ENCODE results near the gene STRA6.

The STRA6 gene

GRCh38 chr15:74226761-74227540 lies 24.4 kb upstream of the STRA6 start:
- DNase-seq = no peak

- DNase-seq = no peak
Measured at GRCh38 chr15:74225928-74226327, 23.3 kb upstream of the STRA6 start.

- no peak for DNase-seq
Measured at GRCh38 chr15:74222240-74223119, 19.9 kb upstream of the STRA6 start.

GRCh38 chr15:74221399-74222239 lies 19.0 kb upstream of the STRA6 start:
- no peak for DNase-seq

- DNase-seq = no peak
Measured at GRCh38 chr15:74220475-74221248, 18.1 kb upstream of the STRA6 start.

GRCh38 chr15:74217907-74218885 lies 15.6 kb upstream of the STRA6 start:
- no peak for DNase-seq

GRCh38 chr15:74216949-74217348 lies 14.4 kb upstream of the STRA6 start:
- DNase-seq = no peak

- DNase-seq = no peak
Measured at GRCh38 chr15:74215958-74216357, 13.4 kb upstream of the STRA6 start.

GRCh38 chr15:74214324-74215021 lies 11.9 kb upstream of the STRA6 start:
- no peak for DNase-seq

GRCh38 chr15:74213858-74214284 lies 11.3 kb upstream of the STRA6 start:
- no peak for DNase-seq

- no peak for DNase-seq
Measured at GRCh38 chr15:74212494-74212893, 9.9 kb upstream of the STRA6 start.

- DNase-seq = no peak
Measured at GRCh38 chr15:74211656-74212055, 9.1 kb upstream of the STRA6 start.

- no peak for DNase-seq
Measured at GRCh38 chr15:74210729-74211128, 8.1 kb upstream of the STRA6 start.

- no peak for DNase-seq
Measured at GRCh38 chr15:74209997-74210671, 7.5 kb upstream of the STRA6 start.

- DNase-seq = no peak
Measured at GRCh38 chr15:74209560-74209958, 7.0 kb upstream of the STRA6 start.

GRCh38 chr15:74208901-74209559 lies 6.4 kb upstream of the STRA6 start:
- DNase-seq = no peak

- no peak for DNase-seq
Measured at GRCh38 chr15:74208496-74208895, 5.9 kb upstream of the STRA6 start.

GRCh38 chr15:74207652-74208440 lies 5.3 kb upstream of the STRA6 start:
- no peak for DNase-seq
